B cell (primary cell): ENCODE data around the gene GATAD2B. TPM values are rescaled to one million over a fixed set of nuclear protein-coding genes. Genes with fewer than 3 reads are reported as not detected.
A peak's percentile ranks its signal among the peaks of the same experiment; 100 is the strongest.

ENCODE experiments used
- ATAC-seq: fragments of 200-7000 bp; cut with Tn5 transposase; one replicate; pipeline ENCODE4 v1.10.0; 2021; ENCODE audit warnings: low read depth, mild to moderate bottlenecking, moderate number of reproducible peaks, moderate library complexity
- CTCF ChIA-PET: fragments of 350-600 bp; sonication (Branson Sonifier 250); formaldehyde crosslinking; loops from one replicate; lab custom pipeline; 2021; ENCODE audit warnings: antibody characterized with exemption, inconsistent platforms; lab: Charles Lee
- POLR2A ChIA-PET: fragments of 350-600 bp; sonication (Branson Sonifier 250); formaldehyde crosslinking; loops from one replicate; lab custom pipeline; 2021; ENCODE audit warnings: antibody characterized with exemption; lab: Charles Lee
- DNase-seq: peaks from one replicate; pipeline ENCODE4 v3.0.0; 2013
- H2AFZ ChIP-seq: 2 replicates; pipeline ENCODE4 v1.6.1; 2012; ENCODE audit warnings: mild to moderate bottlenecking, low read depth, low read length; ENCODE audit not compliant: insufficient read depth, poor library complexity, severe bottlenecking
- H3K27ac ChIP-seq, 2 donors: 1 replicate in 1 of 2; 2 replicates in 1 of 2; pipeline ENCODE4 v1.5.1; 2012 to 2013; ENCODE audit warnings: low read length in 2 of 2, mild to moderate bottlenecking in 2 of 2, moderate library complexity in 1 of 2
- H3K27me3 ChIP-seq, 4 experiments: fragments of 200-600 bp in 1 of 4; sonication (generic) in 1 of 4; replicated peaks in 1 of 4; 1 replicate in 2 of 4; 2 replicates in 2 of 4; pipeline versions ENCODE4 v1.6.1 to v1.7.0; 2013 to 2016; ENCODE audit warnings: low read length in 3 of 4, mild to moderate bottlenecking in 2 of 4, mixed read lengths in 1 of 4, moderate library complexity in 1 of 4; ENCODE audit not compliant: insufficient read depth in 4 of 4, control insufficient read depth in 3 of 4; ENCODE audit errors: control extremely low read depth in 1 of 4
- H3K36me3 ChIP-seq, 2 experiments: replicated peaks in 1 of 2; 1 replicate in 1 of 2; 2 replicates in 1 of 2; pipeline versions ENCODE4 v1.6.1 to v1.7.1; 2013; ENCODE audit warnings: low read length in 1 of 2; ENCODE audit not compliant: insufficient read depth in 2 of 2, control insufficient read depth in 1 of 2; ENCODE audit errors: control extremely low read depth in 1 of 2, extremely low read depth in 1 of 2
- H3K4me1 ChIP-seq, 2 donors: fragments of 200-600 bp in 1 of 2; sonication (generic) in 1 of 2; 1 replicate in 1 of 2; 2 replicates in 1 of 2; pipeline versions ENCODE4 v1.5.1 to v1.6.1; 2013 to 2017; ENCODE audit warnings: low read length in 2 of 2; ENCODE audit not compliant: control insufficient read depth in 2 of 2, insufficient read depth in 2 of 2
- H3K4me2 ChIP-seq: replicated peaks from 2 replicates; pipeline ENCODE3; 2012; ENCODE audit warnings: mild to moderate bottlenecking, low read depth, low read length; ENCODE audit not compliant: poor library complexity, severe bottlenecking
- H3K4me3 ChIP-seq, 5 experiments: fragments of 200-600 bp in 1 of 5; sonication (generic) in 1 of 5; 1 replicate in 3 of 5; 2 replicates in 2 of 5; pipeline versions ENCODE4 v1.5.1 to v1.7.0; 2011 to 2016; ENCODE audit warnings: low read length in 4 of 5, mild to moderate bottlenecking in 4 of 5, low read depth in 2 of 5, control low read depth in 1 of 5, moderate library complexity in 1 of 5; ENCODE audit not compliant: insufficient read depth in 1 of 5; ENCODE audit errors: control extremely low read depth in 1 of 5, extremely low read depth in 1 of 5
- H3K79me2 ChIP-seq: fragments of 200-600 bp; sonication (generic); one replicate; pipeline ENCODE4 v1.6.0; 2016; ENCODE audit warnings: low read length; ENCODE audit not compliant: control insufficient read depth, insufficient read depth
- H3K9ac ChIP-seq: fragments of 200-600 bp; sonication (generic); 2 replicates; pipeline ENCODE4 v1.6.1; 2017; ENCODE audit warnings: mild to moderate bottlenecking, low read length, moderate library complexity
- H3K9me3 ChIP-seq, 3 donors: one replicate each; pipeline versions ENCODE4 v1.6.1 to v1.7.1; 2013; ENCODE audit warnings: low read length in 2 of 3; ENCODE audit not compliant: control insufficient read depth in 2 of 3, insufficient read depth in 1 of 3; ENCODE audit errors: control extremely low read depth in 1 of 3
- H4K20me1 ChIP-seq: 2 replicates; pipeline ENCODE4 v1.6.0; 2012; ENCODE audit warnings: mild to moderate bottlenecking, low read length; ENCODE audit not compliant: insufficient read depth, control insufficient read depth, poor library complexity, severe bottlenecking
- H3K27ac Mint-ChIP-seq: one replicate; pipeline ENCODE4 v1.8.0; 2021; ENCODE audit warnings: mixed read lengths
- H3K27me3 Mint-ChIP-seq: one replicate; pipeline ENCODE4 v1.8.0; 2021; ENCODE audit warnings: mixed read lengths
- H3K4me1 Mint-ChIP-seq: one replicate; pipeline ENCODE4 v1.8.0; 2021; ENCODE audit warnings: mixed read lengths
- H3K4me3 Mint-ChIP-seq: one replicate; pipeline ENCODE4 v1.8.0; 2021; ENCODE audit warnings: mixed read lengths
- H3K9me3 Mint-ChIP-seq: one replicate; pipeline ENCODE4 v1.8.0; 2022; ENCODE audit warnings: mixed read lengths; ENCODE audit not compliant: insufficient read depth
- CTCF ChIP-seq: fragments of 200-600 bp; IDR thresholded peaks from one replicate; pipeline ENCODE4 v1.8.0; 2022; ENCODE audit warnings: antibody characterized with exemption, mild to moderate bottlenecking
- EZH2 ChIP-seq: IDR thresholded peaks from 2 replicates; pipeline ENCODE4 v1.6.1; 2012; ENCODE audit warnings: borderline replicate concordance, low read depth, mild to moderate bottlenecking, moderate library complexity, low read length; ENCODE audit not compliant: insufficient read depth, poor library complexity, severe bottlenecking
- WGBS: methylation state at CpG from one replicate; pipeline ENCODE4 v1.1.5; 2013; ENCODE audit warnings: missing lambda C conversion rate; ENCODE audit not compliant: insufficient coverage; 5-methylcytosine and 5-hydroxymethylcytosine counted together
- intact Hi-C: fragments of 100-400 bp; cut with micrococcal nuclease; formaldehyde crosslinking; loops from one replicate; pipeline ENCODE4 v1.10.0; 2022
- polyA plus RNA-seq: library from polyadenylated mRNA; depleted of rRNA; stranded (reverse); fragments of >200 nt; gene quantifications from 2 replicates; pipeline ENCODE4 v1.2.3, GENCODE V29; 2012
- total RNA-seq, 2 donors: library from RNA; stranded (reverse); fragments of 120-200 nt in 1 of 2; gene quantifications; 1 replicate in 1 of 2; 2 replicates in 1 of 2; pipeline versions ENCODE4 v1.2.3 to v1.2.4, GENCODE V29; 2013 to 2022

Gene GATAD2B
- total and polyA plus RNA-seq, 2 donors (not counting 1 experiment from before 2014, with no cell fraction given) = 16.7 to 105 TPM

- H3K27me3 Mint-ChIP-seq = no peaks in the 10 kb centered on the region
- no peak overlapping the region for H3K4me3 Mint-ChIP-seq
- ChIA-PET CTCF (interaction anchor here (0.7 kb wide), 1 partner anchor 13 kb away, joined by 4 read pairs; no protein-coding TSS in a partner anchor), POLR2A (no interaction called here)
- peaks cover 38% of the 10 kb centered on the region for H3K4me1 Mint-ChIP-seq
- no peaks in the 10 kb centered on the region for H3K9me3 Mint-ChIP-seq
- Histone ChIP-seq H3K4me1 (peaks cover 18 to 19% of the 10 kb centered on the region in 2 donors), H4K20me1 (peaks cover 77% of the 10 kb centered on the region), H3K9me3 (no peaks in the 10 kb centered on the region), H3K4me3 (no peak overlapping the region), H3K79me2 (peaks cover 99% of the 10 kb centered on the region), H2AFZ (no peak overlapping the region), H3K27ac (no peak overlapping the region), H3K27me3 (no peaks in the 10 kb centered on the region), H3K4me2 (no peak overlapping the region), H3K9ac (no peak overlapping the region), H3K36me3 (peaks cover 1 to 10% of the 10 kb centered on the region in 2 experiments)
- intact Hi-C loops = no loop called here
- no CpG with 5 or more reads among the region's 1 CpG for WGBS
- H3K27ac Mint-ChIP-seq = no peak overlapping the region
- no peak for TF ChIP-seq CTCF
- no peak for TF ChIP-seq EZH2
- DNase-seq = no peak
- no peak for ATAC-seq
Observed at GRCh38 chr1:153877112-153877511, 45.7 kb downstream of the GATAD2B start.

- WGBS = 100% methylated on average over 1 of the region's 2 CpGs
- H3K79me2 ChIP-seq = peaks cover 97% of the 10 kb centered on the region
Observed at GRCh38 chr1:153872934-153873333, 49.8 kb downstream of the GATAD2B start.

More at GRCh38 chr1:153872934-153873333, 49.8 kb downstream of the GATAD2B start:
- Mint-ChIP-seq H3K27ac (peak overlapping the region; percentile 47), H3K4me1 (peaks cover 35% of the 10 kb centered on the region), H3K9me3 (no peaks in the 10 kb centered on the region), H3K27me3 (no peaks in the 10 kb centered on the region), H3K4me3 (no peak overlapping the region)
- H2AFZ ChIP-seq = no peak overlapping the region
- H3K4me1 ChIP-seq = no peaks in the 10 kb centered on the region
- ATAC-seq = no peak
- TF ChIP-seq EZH2 (no peak), CTCF (no peak)
- H3K27ac ChIP-seq = peak overlapping the region in 1 of 2 donors; percentile 33
- no peak overlapping the region for H3K4me2 ChIP-seq
- DNase-seq = no peak
- peaks cover 3 to 16% of the 10 kb centered on the region in 2 experiments for H3K36me3 ChIP-seq
- intact Hi-C loops = no loop called here
- ChIA-PET CTCF (no interaction called here), POLR2A (no interaction called here)
- H4K20me1 ChIP-seq = peaks cover 61% of the 10 kb centered on the region
- H3K9me3 ChIP-seq = peaks cover 0 to 5% (median 2%) of the 10 kb centered on the region in 3 donors
- no peak overlapping the region for H3K4me3 ChIP-seq
- H3K9ac ChIP-seq = no peak overlapping the region
- no peaks in the 10 kb centered on the region for H3K27me3 ChIP-seq
